Choroid plexus epithelial cell (primary cell): ENCODE measurements around the gene SDCBP2.

Experiments used
- DNase-seq: peaks from one replicate; pipeline ENCODE4 v3.0.0-alpha.2; 2010; ENCODE audit warnings: low read depth
- H3K4me3 ChIP-seq: 2 replicates; pipeline ENCODE4 v1.5.1; 2011; ENCODE audit warnings: low read depth, mild to moderate bottlenecking, control low read depth, low read length, moderate library complexity
- TF ChIP-seq, protein P1 (sequence below): conservative IDR thresholded peaks from 2 replicates; pipeline ENCODE4 v1.5.1; 2011; ENCODE audit warnings: low read depth, mild to moderate bottlenecking, control low read depth, inconsistent platforms, low read length, moderate library complexity

The SDCBP2 gene, protein sequence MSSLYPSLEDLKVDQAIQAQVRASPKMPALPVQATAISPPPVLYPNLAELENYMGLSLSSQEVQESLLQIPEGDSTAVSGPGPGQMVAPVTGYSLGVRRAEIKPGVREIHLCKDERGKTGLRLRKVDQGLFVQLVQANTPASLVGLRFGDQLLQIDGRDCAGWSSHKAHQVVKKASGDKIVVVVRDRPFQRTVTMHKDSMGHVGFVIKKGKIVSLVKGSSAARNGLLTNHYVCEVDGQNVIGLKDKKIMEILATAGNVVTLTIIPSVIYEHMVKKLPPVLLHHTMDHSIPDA

GRCh38 chr20:1328680-1329330, at the start of gene SDCBP2:
SDCBP2 (minus strand) TSS chr20:1329139; CDS start chr20:1320416, 8,723 bp downstream.
- no peak for DNase-seq
- TF ChIP-seq, protein P1, sequence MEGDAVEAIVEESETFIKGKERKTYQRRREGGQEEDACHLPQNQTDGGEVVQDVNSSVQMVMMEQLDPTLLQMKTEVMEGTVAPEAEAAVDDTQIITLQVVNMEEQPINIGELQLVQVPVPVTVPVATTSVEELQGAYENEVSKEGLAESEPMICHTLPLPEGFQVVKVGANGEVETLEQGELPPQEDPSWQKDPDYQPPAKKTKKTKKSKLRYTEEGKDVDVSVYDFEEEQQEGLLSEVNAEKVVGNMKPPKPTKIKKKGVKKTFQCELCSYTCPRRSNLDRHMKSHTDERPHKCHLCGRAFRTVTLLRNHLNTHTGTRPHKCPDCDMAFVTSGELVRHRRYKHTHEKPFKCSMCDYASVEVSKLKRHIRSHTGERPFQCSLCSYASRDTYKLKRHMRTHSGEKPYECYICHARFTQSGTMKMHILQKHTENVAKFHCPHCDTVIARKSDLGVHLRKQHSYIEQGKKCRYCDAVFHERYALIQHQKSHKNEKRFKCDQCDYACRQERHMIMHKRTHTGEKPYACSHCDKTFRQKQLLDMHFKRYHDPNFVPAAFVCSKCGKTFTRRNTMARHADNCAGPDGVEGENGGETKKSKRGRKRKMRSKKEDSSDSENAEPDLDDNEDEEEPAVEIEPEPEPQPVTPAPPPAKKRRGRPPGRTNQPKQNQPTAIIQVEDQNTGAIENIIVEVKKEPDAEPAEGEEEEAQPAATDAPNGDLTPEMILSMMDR = no peak
- H3K4me3 ChIP-seq = no peak within 1 kb of the TSS

DNA sequence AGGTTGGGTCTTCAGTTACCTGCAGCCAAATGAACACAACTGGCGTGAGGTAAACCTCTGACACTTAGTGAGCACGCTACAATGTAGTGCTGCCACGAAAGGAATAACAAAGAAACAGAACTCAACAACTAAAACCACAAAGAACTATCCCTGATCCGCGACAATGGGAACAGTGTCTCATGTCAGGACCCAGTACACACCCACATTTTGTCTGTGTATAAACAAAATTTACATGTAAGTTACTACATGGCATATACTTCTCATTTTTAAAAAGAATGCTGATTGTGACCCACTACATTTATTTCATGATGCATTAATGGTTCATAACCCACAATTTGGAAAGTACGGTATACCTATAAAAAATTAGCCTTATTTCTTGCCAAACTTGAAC, 49.8 kb upstream of the SDCBP2 start:
- DNase-seq = no peak
- TF ChIP-seq, protein P1 = no peak
- no peak overlapping the region for H3K4me3 ChIP-seq

GRCh38 chr20:1377984-1378734, 49.2 kb upstream of the SDCBP2 start:
- DNase-seq = peak; percentile 50
- H3K4me3 ChIP-seq = no peak overlapping the region
- TF ChIP-seq, protein P1 = no peak

GRCh38 chr20:1377341-1377871, 48.5 kb upstream of the SDCBP2 start:
- TF ChIP-seq, protein P1 = no peak
- no peak for DNase-seq
- no peak overlapping the region for H3K4me3 ChIP-seq

DNA sequence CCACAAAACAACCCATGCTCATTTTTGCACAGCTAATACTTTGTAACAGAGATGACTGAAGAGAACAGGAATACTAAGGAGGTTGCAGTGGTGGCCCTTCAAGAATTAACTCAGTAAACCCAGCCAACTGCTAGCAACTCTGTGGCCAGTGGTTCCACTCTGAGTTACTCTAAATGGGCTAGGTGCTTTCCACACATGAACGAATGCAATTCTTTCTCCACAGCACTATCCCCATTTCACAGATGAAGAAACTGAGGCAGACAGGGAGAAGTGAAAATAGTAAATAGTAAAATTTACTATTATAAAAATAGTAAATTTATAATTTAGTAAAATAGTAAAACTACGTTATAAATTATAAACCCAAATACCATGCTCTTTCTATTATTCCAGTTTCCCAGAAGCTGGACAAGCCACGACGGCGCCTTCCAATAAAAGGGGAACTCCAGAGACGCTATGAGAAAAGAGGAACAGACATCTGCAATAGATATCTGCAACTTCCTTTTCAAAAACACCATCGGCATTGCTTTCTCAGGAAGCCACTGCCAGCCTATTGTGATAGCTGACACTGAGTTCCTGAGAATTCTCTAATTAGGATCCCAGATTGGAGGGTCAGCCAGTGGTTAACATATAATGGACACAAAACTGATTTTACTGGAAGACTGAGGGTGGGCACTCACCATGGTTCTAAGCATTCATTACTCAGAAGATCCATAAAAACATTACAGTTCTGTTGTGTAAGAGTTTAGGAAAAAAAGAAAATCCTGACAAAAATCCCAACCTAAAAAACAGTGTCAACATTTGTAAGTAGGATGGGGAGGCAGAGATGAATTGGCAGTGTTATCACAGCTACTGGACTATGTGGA, 47.7 kb upstream of the SDCBP2 start:
- no peak overlapping the region for H3K4me3 ChIP-seq
- DNase-seq = no peak
- TF ChIP-seq, protein P1 = no peak

- no peak for DNase-seq
- H3K4me3 ChIP-seq = no peak overlapping the region
- TF ChIP-seq, protein P1 = no peak
Observed at GRCh38 chr20:1376007-1376406, 47.1 kb upstream of the SDCBP2 start.
